K562 (cell line): Measurements from ENCODE around the gene PTAFR. TPM values are rescaled to one million over a fixed set of nuclear protein-coding genes. Genes with fewer than 3 reads are reported as not detected.
A peak's percentile ranks its signal among the peaks of the same experiment; 100 is the strongest.

Source experiments
- DLX4 ChIP-seq: fragments of 250-450 bp; sonication (Bioruptor Pico); IDR thresholded peaks from 2 replicates; pipeline ENCODE4 v1.6.1; 2021; ENCODE audit warnings: mild to moderate bottlenecking
- EGR1 ChIP-seq: fragments of 450-650 bp; conservative IDR thresholded peaks from 2 replicates; pipeline ENCODE4 v1.6.1; 2017; ENCODE audit warnings: mild to moderate bottlenecking
- ESRRA ChIP-seq: fragments of 450-650 bp; IDR thresholded peaks from 2 replicates; pipeline ENCODE4 v1.6.1; 2014; ENCODE audit warnings: low read depth, mild to moderate bottlenecking, moderate library complexity, borderline replicate concordance
- KLF16 ChIP-seq: IDR thresholded peaks from 2 replicates; pipeline ENCODE4 v1.6.1; 2016; ENCODE audit warnings: antibody characterized with exemption
- MAZ ChIP-seq, 2 experiments: fragments of 450-650 bp in 1 of 2; sonication (generic) in 1 of 2; formaldehyde crosslinking; IDR thresholded peaks in 1 of 2; conservative IDR thresholded peaks in 1 of 2; 2 replicates each; pipeline versions ENCODE4 v1.4.0 to v1.5.0; 2020; ENCODE audit warnings: mild to moderate bottlenecking in 1 of 2, missing genetic modification reagents in 1 of 2
- MBD2 ChIP-seq: sonication (generic); IDR thresholded peaks from 2 replicates; pipeline ENCODE4 v1.6.1; 2016; ENCODE audit warnings: low read depth, borderline replicate concordance
- PATZ1 ChIP-seq: fragments of 250-450 bp; sonication (Bioruptor Pico); IDR thresholded peaks from 2 replicates; pipeline ENCODE4 v1.5.0; 2020; ENCODE audit warnings: mild to moderate bottlenecking, borderline replicate concordance
- SIX5 ChIP-seq, 2 experiments: IDR thresholded peaks; 2 replicates each; pipeline ENCODE4 v1.6.1; 2011; ENCODE audit warnings: low read length in 2 of 2, borderline replicate concordance in 1 of 2, low read depth in 1 of 2, mild to moderate bottlenecking in 1 of 2, moderate library complexity in 1 of 2; ENCODE audit not compliant: insufficient read depth in 1 of 2
- SMARCE1 ChIP-seq: fragments of 450-650 bp; IDR thresholded peaks from 2 replicates; pipeline ENCODE4 v1.7.1; 2016; ENCODE audit warnings: mild to moderate bottlenecking
- STAG1 ChIP-seq: sonication (generic); formaldehyde crosslinking; IDR thresholded peaks from 2 replicates; pipeline ENCODE4 v1.5.0; 2020; ENCODE audit warnings: missing genetic modification reagents, borderline replicate concordance
- ZNF407 ChIP-seq: fragments of 450-650 bp; IDR thresholded peaks from 2 replicates; pipeline ENCODE4 v1.6.1; 2016; ENCODE audit warnings: low read depth
- ZNF76 ChIP-seq: fragments of 250-450 bp; sonication (Bioruptor Pico); IDR thresholded peaks from 2 replicates; pipeline ENCODE4 v1.4.0; 2020; ENCODE audit warnings: mild to moderate bottlenecking, moderate library complexity, borderline replicate concordance
- polyA plus RNA-seq, 8 experiments: library from polyadenylated mRNA; depleted of rRNA in 4 of 8; stranded (reverse) in 5 of 8; unstranded in 3 of 8; fragments of >200 nt; fragmentation: Nextera tagmentation in 2 of 8; fragmentation: Illumina TruSeq in 1 of 8; extraction: Ambion mirVana in 2 of 8; extraction: Trizol in 1 of 8; gene quantifications; 2 replicates each; pipeline versions ENCODE4 v1.2.1 to v1.2.3, GENCODE V29; 2011 to 2014; ENCODE audit warnings: inconsistent platforms in 1 of 8, missing spikeins in 1 of 8
- total RNA-seq, 7 experiments: library from RNA; depleted of rRNA in 6 of 7; stranded (reverse); fragments of >200 nt in 6 of 7; fragmentation: Illumina TruSeq in 2 of 7; extraction: Trizol in 2 of 7; gene quantifications; 2 replicates each; pipeline versions ENCODE4 v1.2.1 to v1.2.3, GENCODE V29; 2011 to 2021; ENCODE audit warnings: low replicate concordance in 1 of 7
- TF ChIP-seq, protein P1 (sequence below): fragments of 450-650 bp; IDR thresholded peaks from 2 replicates; pipeline ENCODE4 v1.6.1; 2017; ENCODE audit warnings: mild to moderate bottlenecking, moderate library complexity

PTAFR gene
- total and polyA plus RNA-seq, 9 of the 15 experiments (the other 6 are each of a cell fraction or from before 2014, with no cell fraction given): 0.15 to 0.55 (median 0.40) TPM; not detected in 1

DNA sequence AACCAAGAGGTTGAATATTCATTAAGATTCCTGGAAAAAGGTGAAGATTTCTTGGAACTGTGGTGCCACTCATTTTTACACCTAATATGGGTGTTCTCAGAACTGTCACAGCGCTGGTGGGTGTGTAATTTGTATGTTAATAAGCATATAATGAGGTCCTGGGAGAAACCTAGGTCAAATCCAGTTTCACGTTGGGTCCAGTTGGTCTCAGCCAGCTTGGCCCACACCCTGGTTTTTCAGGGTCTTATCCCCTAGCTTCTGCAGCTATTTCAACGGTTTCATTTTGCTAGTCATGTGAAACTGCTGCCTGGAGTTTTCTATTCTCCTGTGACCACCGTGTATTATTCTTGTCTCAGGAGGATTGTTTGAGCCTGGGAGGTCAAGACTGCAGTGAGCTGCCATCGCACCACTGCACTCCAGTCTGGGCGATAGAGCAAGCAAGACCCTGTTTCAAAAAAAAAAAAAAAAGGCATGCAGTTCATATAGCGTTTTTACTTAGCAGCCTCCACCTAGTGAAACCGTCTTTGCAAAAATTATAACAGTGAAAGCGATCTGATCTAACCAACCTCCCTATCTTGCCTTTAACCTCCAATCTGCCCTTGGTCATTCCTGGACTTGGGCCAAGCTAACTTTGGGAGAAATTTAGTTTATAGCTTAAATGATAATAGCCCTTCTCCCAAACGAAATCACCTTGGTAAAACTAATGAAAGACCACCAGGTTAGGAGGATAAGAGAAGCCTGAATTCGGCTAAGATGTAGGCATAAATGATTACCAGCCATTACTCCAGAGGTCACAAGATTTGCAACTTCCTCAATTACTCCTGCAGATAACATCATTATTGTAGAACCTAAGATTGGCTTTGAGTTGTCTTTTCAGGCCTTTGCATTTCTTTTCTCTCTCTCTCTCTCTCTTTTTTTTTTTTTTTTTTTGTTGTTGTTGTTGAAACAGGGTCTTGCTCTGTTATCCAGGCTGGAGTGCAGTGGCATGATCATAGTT, 44.0 kb downstream of the PTAFR start (continued):
- TF ChIP-seq, protein P1, sequence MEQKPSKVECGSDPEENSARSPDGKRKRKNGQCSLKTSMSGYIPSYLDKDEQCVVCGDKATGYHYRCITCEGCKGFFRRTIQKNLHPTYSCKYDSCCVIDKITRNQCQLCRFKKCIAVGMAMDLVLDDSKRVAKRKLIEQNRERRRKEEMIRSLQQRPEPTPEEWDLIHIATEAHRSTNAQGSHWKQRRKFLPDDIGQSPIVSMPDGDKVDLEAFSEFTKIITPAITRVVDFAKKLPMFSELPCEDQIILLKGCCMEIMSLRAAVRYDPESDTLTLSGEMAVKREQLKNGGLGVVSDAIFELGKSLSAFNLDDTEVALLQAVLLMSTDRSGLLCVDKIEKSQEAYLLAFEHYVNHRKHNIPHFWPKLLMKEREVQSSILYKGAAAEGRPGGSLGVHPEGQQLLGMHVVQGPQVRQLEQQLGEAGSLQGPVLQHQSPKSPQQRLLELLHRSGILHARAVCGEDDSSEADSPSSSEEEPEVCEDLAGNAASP: no peak
- TF ChIP-seq KLF16 (no peak), ZNF76 (CRISPR knock-in tag) (no peak), ESRRA (peak; percentile 86), EGR1 (0 out of 2 replicates have a peak, but pooled peaks have one; percentile 12), STAG1 (CRISPR knock-in tag) (no peak), MBD2 (no peak), DLX4 (CRISPR knock-in tag) (no peak), PATZ1 (CRISPR knock-in tag) (no peak), ZNF407 (no peak), SMARCE1 (peak; percentile 73; the same call in 1 of the 2 replicates), MAZ (CRISPR knock-in tag; conservative IDR thresholded peaks at IDR 0.05 in 1 of 2, IDR thresholded peaks at IDR 0.05 in 1 of 2) (no peak), SIX5 (IDR thresholded peaks at IDR 0.05; ENCODE audit: borderline replicate concordance in 1 of 2, insufficient read depth in 1 of 2, low read depth in 1 of 2, low read length in 2 of 2) (no peak)
